ENCODE data around the gene ITPR3. TPM values are rescaled to one million over a fixed set of nuclear protein-coding genes. Genes with fewer than 3 reads are reported as not detected.
A peak's percentile ranks its signal among the peaks of the same experiment; 100 is the strongest.

The ITPR3 gene
- total and polyA plus RNA-seq, 2 donors from 2014 or later = 4.2 to 86.3 TPM

DNA sequence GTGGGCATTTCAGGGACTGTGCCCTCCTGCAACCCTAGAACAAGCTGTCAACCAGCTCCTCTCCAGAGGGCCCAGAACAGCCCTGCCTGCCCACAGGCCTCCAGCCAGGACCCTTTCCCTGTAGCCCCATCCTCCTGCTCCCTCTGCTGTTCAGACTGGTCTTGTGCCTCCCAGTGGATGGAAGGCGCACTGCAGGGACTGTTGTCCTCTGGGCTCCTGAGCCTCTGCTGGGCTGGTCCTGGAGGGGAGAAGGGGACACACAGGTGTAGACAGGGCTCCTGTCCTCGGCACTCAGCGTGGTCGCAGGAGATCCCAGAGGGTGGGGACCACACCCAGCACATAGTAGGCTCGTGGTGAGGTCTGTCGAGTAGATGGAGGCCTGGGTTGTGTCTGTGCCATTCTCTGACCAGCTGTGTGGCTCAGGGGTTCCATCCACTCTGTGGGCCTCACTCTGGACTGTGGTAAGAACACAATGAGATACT is 11.5 kb downstream of the ITPR3 start:
- peaks cover 0 to 16% (median 5%) of the 10 kb centered on the region in 3 donors for H3K4me1 ChIP-seq (ENCODE audit: control insufficient read depth in 2 of 3, insufficient read depth in 2 of 3, low read depth in 1 of 3, low read length in 3 of 3)

GRCh38 chr6:33633084-33633461 is 12.0 kb downstream of the ITPR3 start:
- Histone ChIP-seq H3K36me3 (ENCODE audit: control insufficient read depth in 2 of 3, insufficient read depth in 3 of 3, low read length in 3 of 3) (no peaks in the 10 kb centered on the region), H3K4me3 (ENCODE audit: low read length in 3 of 3) (peak overlapping the region in 1 of 3 donors; percentile 29), H3K4me1 (ENCODE audit: control insufficient read depth in 2 of 3, insufficient read depth in 2 of 3, low read depth in 1 of 3, low read length in 3 of 3) (peaks cover 0 to 16% (median 5%) of the 10 kb centered on the region in 3 donors), H3K9me3 (ENCODE audit: control insufficient read depth in 2 of 3, insufficient read depth in 1 of 3, low read length in 3 of 3) (no peaks in the 10 kb centered on the region), H3K9ac (ENCODE audit: low read length in 3 of 3) (no peak overlapping the region), H3K27ac (ENCODE audit: low read depth in 2 of 2, low read length in 2 of 2) (peak overlapping the region; percentile 2 to 57), H3K27me3 (ENCODE audit: control insufficient read depth, insufficient read depth, low read length) (no peaks in the 10 kb centered on the region)
- intact Hi-C loops (cut with DNase I) = no loop called here
- FAIRE-seq (no peak), DNase-seq (no peak)
- no peak for TF ChIP-seq CTCF (IDR thresholded peaks at IDR 0.05; ENCODE audit: borderline replicate concordance, extremely low read depth, insufficient read depth)

More for the DNA sequence above, 11.5 kb downstream of the ITPR3 start:
- DNase-seq (peak in 3 of 5 donors; percentile 34 to 73 (median 43)), FAIRE-seq (no peak)
- Histone ChIP-seq H3K27me3 (ENCODE audit: control insufficient read depth, insufficient read depth, low read length) (no peaks in the 10 kb centered on the region), H3K4me3 (ENCODE audit: low read length in 3 of 3) (peak overlapping the region in 1 of 3 donors; percentile 29), H3K36me3 (ENCODE audit: control insufficient read depth in 2 of 3, insufficient read depth in 3 of 3, low read length in 3 of 3) (no peaks in the 10 kb centered on the region), H3K9me3 (ENCODE audit: control insufficient read depth in 2 of 3, insufficient read depth in 1 of 3, low read length in 3 of 3) (no peaks in the 10 kb centered on the region), H3K27ac (ENCODE audit: low read depth in 2 of 2, low read length in 2 of 2) (no peak overlapping the region), H3K9ac (ENCODE audit: low read length in 3 of 3) (no peak overlapping the region)
- intact Hi-C loops (cut with DNase I) = no loop called here
- TF ChIP-seq CTCF (IDR thresholded peaks at IDR 0.05; ENCODE audit: borderline replicate concordance, extremely low read depth, insufficient read depth) = peak; percentile 42

DNA sequence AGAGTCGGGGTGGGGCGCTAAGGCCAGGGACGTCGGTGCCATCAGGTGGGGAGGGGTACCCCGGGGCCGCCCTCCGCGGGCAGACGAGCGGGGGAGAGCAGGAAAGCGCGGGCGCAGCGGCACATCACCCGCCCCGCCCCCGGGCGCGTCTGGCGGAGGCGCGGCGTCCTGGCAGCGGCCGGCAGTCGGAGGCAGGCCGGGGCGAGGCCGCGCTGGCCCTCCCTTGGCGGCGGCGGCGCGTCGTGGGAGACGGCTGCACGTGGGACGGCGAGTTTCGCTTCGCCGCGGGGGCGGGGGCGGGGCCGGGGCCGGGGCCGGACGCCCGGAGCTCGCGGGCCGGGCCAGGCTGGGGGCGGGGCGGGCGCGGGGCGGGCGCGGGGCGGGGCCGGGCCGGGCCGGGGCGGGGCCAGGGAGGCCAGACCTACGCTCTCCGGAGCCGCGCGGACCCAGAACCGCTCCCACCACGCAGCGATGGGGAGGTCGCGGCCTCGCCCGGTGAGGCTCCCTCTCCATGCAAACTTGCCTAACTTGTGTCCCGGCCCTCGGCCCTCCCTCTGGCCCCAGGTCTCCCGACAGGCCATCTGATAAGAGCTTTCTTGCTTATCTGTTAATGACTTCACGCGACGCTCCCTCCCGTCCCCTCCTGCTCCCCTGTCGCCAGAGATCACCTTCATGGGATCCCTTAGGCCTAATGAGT is 12.5 kb downstream of the ITPR3 start:
- no peaks in the 10 kb centered on the region for H3K36me3 ChIP-seq (ENCODE audit: control insufficient read depth in 2 of 3, insufficient read depth in 3 of 3, low read length in 3 of 3)
- H3K9ac ChIP-seq (ENCODE audit: low read length in 3 of 3) = peak overlapping the region in 2 of 3 donors; percentile 11 to 55
- H3K9me3 ChIP-seq (ENCODE audit: control insufficient read depth in 2 of 3, insufficient read depth in 1 of 3, low read length in 3 of 3) = no peaks in the 10 kb centered on the region
- intact Hi-C loops (cut with DNase I) = no loop called here
- peak; percentile 40 to 94 (median 67) for DNase-seq
- H3K27ac ChIP-seq (ENCODE audit: low read depth in 2 of 2, low read length in 2 of 2) = peak overlapping the region; percentile 2 to 57
- no peaks in the 10 kb centered on the region for H3K27me3 ChIP-seq (ENCODE audit: control insufficient read depth, insufficient read depth, low read length)
- H3K4me3 ChIP-seq (ENCODE audit: low read length in 3 of 3) = peak overlapping the region; percentile 41 to 54 (median 53)
- FAIRE-seq = no peak
- peaks cover 0 to 16% (median 5%) of the 10 kb centered on the region in 3 donors for H3K4me1 ChIP-seq (ENCODE audit: control insufficient read depth in 2 of 3, insufficient read depth in 2 of 3, low read depth in 1 of 3, low read length in 3 of 3)
- no peak for TF ChIP-seq CTCF (IDR thresholded peaks at IDR 0.05; ENCODE audit: borderline replicate concordance, extremely low read depth, insufficient read depth)

Measured in kidney (tissue), 14 donors.